ENCODE results near the gene FYB1. TPM values are rescaled to one million over a fixed set of nuclear protein-coding genes. Genes with fewer than 3 reads are reported as not detected.

Gene FYB1
- total RNA-seq, 1 donor from 2014 or later = not detected

- DNase-seq (ENCODE audit: low spot score) = no peak
- no peak for TF ChIP-seq CTCF (IDR thresholded peaks at IDR 0.05)
- Mint-ChIP-seq H3K27me3 (ENCODE audit: low read depth) (peaks cover 2% of the 10 kb centered on the region), H3K9me3 (ENCODE audit: low read depth) (no peaks in the 10 kb centered on the region), H3K4me3 (ENCODE audit: unreplicated experiment) (no peak overlapping the region), H3K4me1 (ENCODE audit: low read depth) (peaks cover 4% of the 10 kb centered on the region), H3K36me3 (ENCODE audit: low read depth) (no peaks in the 10 kb centered on the region), H3K27ac (ENCODE audit: unreplicated experiment) (no peak overlapping the region)
Observed at GRCh38 chr5:39199335-39199734, 20.0 kb downstream of the FYB1 start.

GRCh38 chr5:39198127-39198526 is 21.2 kb downstream of the FYB1 start:
- Mint-ChIP-seq H3K27ac (ENCODE audit: unreplicated experiment) (no peak overlapping the region), H3K36me3 (ENCODE audit: low read depth) (no peaks in the 10 kb centered on the region), H3K9me3 (ENCODE audit: low read depth) (no peaks in the 10 kb centered on the region), H3K27me3 (ENCODE audit: low read depth) (peaks cover 2% of the 10 kb centered on the region), H3K4me1 (ENCODE audit: low read depth) (peaks cover 4% of the 10 kb centered on the region), H3K4me3 (ENCODE audit: unreplicated experiment) (no peak overlapping the region)
- DNase-seq (ENCODE audit: low spot score) = no peak
- no peak for TF ChIP-seq CTCF (IDR thresholded peaks at IDR 0.05)

- no peaks in the 10 kb centered on the region for H3K36me3 Mint-ChIP-seq (ENCODE audit: low read depth)
Observed at GRCh38 chr5:39197556-39197955, 21.8 kb downstream of the FYB1 start.

GRCh38 chr5:39195198-39195826 is 24.1 kb downstream of the FYB1 start:
- no peak for TF ChIP-seq CTCF (IDR thresholded peaks at IDR 0.05)
- Mint-ChIP-seq H3K9me3 (ENCODE audit: low read depth) (no peaks in the 10 kb centered on the region), H3K27ac (ENCODE audit: unreplicated experiment) (no peak overlapping the region), H3K27me3 (ENCODE audit: low read depth) (peaks cover 12% of the 10 kb centered on the region), H3K4me1 (ENCODE audit: low read depth) (peaks cover 4% of the 10 kb centered on the region), H3K36me3 (ENCODE audit: low read depth) (no peaks in the 10 kb centered on the region), H3K4me3 (ENCODE audit: unreplicated experiment) (no peak overlapping the region)
- no peak for DNase-seq (ENCODE audit: low spot score)

More at GRCh38 chr5:39197556-39197955, 21.8 kb downstream of the FYB1 start:
- Mint-ChIP-seq H3K27me3 (ENCODE audit: low read depth) (peaks cover 2% of the 10 kb centered on the region), H3K4me1 (ENCODE audit: low read depth) (peaks cover 4% of the 10 kb centered on the region), H3K9me3 (ENCODE audit: low read depth) (no peaks in the 10 kb centered on the region), H3K27ac (ENCODE audit: unreplicated experiment) (no peak overlapping the region), H3K4me3 (ENCODE audit: unreplicated experiment) (no peak overlapping the region)
- no peak for TF ChIP-seq CTCF (IDR thresholded peaks at IDR 0.05)
- no peak for DNase-seq (ENCODE audit: low spot score)

GRCh38 chr5:39194466-39195136 is 24.8 kb downstream of the FYB1 start:
- Mint-ChIP-seq H3K36me3 (ENCODE audit: low read depth) (no peaks in the 10 kb centered on the region), H3K27me3 (ENCODE audit: low read depth) (peaks cover 11% of the 10 kb centered on the region), H3K4me1 (ENCODE audit: low read depth) (peaks cover 4% of the 10 kb centered on the region), H3K4me3 (ENCODE audit: unreplicated experiment) (no peak overlapping the region), H3K27ac (ENCODE audit: unreplicated experiment) (no peak overlapping the region), H3K9me3 (ENCODE audit: low read depth) (no peaks in the 10 kb centered on the region)
- TF ChIP-seq CTCF (IDR thresholded peaks at IDR 0.05) = no peak
- no peak for DNase-seq (ENCODE audit: low spot score)

All from chondrocyte (in vitro differentiated cells).